Stimulated activated CD4-positive, alpha-beta T cell treated with anti-CD3 and anti-CD28 coated beads, TNF-alpha, amount 100 ng/mL, for 24 hours (primary cell): ENCODE measurements around the gene ASB8.
"Not testable (repeated sequence)": the region's sequence is repeated elsewhere in the genome, so short reads cannot be mapped to it uniquely, and the experiment has no call there.

Experiments
- DNase-seq, 3 experiments: peaks; one replicate each; pipeline ENCODE4 v3.0.0-alpha.2; 2020; ENCODE audit warnings: low read depth in 3 of 3

ASB8 gene

GRCh38 chr12:48183091-48183875 lies 26.0 kb upstream of the ASB8 start, which contains the start of gene CCDC184:
TSS of gene CCDC184 (plus strand) at chr12:48183644. CDS start at chr12:48184123, 479 bp downstream.
- DNase-seq: peak; percentile 51 to 59 (median 55)

GRCh38 chr12:48182631-48183030 lies 25.3 kb upstream of the ASB8 start:
- DNase-seq: no peak

GRCh38 chr12:48180857-48181495 lies 23.7 kb upstream of the ASB8 start:
- DNase-seq: no peak

GRCh38 chr12:48180424-48180823 lies 23.1 kb upstream of the ASB8 start:
- DNase-seq: no peak

DNA sequence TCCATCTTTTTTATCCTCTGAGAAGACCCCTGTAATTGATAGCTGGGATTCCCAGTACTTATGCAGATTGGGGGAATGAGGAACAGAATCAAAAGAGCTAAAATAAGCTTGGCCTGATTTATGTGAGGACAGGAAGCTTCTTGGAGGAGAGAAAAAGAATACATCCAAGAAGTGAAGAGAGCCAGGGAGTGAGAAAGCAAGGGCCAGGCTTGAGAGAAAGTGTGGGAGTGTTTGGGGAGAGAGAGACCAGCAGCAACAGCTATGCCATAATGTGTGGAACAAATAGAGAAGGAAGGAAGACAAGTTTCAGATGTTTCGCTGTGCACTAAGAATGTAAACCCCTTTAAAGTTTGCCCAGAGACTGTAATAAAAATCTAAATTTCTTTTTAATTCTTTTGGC lies 22.2 kb upstream of the ASB8 start:
- DNase-seq: no peak

DNA sequence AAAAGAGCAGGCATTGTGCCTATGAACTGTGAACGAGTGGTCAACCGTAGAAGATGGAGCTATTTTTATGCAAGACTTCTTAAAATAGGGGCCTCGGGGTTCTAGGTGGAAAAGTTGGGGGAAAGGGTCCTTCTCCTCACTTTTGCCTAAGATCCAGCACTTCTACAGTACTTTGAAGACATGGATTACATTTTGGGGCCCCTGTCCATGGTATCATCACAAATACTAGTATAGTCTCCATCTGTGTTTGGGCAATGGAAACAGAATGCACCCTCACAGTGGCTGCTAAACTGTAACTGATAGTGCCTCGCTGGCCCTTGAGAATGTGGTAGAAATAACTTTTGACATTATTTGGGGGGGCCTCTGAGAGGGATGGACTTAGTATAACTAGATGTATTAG lies 20.7 kb upstream of the ASB8 start:
- DNase-seq: no peak

- DNase-seq: no peak
Observed at GRCh38 chr12:48176417-48176751, 19.1 kb upstream of the ASB8 start.

- DNase-seq: no peak
Observed at GRCh38 chr12:48175613-48176416, 18.5 kb upstream of the ASB8 start.

DNA sequence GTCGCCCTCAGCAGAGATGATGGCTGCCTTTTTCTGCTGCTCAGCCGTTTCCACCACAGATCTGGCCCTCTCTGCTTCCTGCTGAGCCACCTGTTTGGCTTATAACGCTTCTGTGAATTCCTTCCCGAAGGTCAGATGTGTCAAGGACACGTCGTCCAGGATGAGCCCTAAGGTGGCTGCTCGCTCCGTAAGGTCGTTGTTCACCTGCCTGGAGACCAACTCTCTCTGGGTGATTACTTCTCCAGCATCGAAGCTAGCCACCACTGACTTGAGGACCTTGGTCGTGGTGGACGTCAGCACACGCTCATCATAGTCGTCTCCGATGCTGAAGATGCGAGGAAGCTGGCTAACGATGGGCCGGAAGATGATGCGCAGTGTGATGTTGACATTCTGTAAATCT lies 11.7 kb upstream of the ASB8 start:
- DNase-seq: no peak

- DNase-seq: peak in 1 of 3 experiments; percentile 46
Observed at GRCh38 chr12:48165089-48165981, 8.0 kb upstream of the ASB8 start.

GRCh38 chr12:48164451-48164850 lies 7.1 kb upstream of the ASB8 start:
- no peak for DNase-seq

DNA sequence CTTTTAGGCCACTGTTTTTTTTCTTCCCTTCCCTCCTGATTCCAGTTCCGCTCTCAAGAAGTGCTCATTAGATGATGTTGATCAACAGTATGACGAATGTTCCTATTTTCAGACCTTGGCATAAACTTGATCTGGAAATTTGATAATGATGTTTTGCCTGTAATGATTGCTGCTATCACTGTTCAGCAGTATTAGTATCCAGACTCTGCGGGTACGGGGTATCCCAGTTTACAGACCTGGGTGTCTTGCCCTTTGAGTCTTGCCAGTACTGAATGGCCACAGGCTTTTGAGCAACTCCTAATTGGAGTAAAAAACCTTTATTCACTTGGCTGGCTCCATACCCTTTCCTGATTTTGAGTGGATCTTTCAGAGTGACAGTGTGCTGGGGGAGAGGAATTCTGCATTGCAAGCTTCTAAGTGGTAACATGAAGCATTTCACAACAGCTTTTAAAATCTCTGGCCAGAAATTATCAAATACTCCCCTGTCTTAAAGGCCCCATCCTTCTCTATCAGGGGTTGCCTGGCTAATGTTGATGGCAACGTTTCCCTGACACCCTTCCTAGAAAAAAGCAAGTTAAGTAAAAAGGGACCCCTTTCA lies 5.9 kb upstream of the ASB8 start:
- DNase-seq: no peak

GRCh38 chr12:48160807-48161206 lies 3.5 kb upstream of the ASB8 start:
- DNase-seq: no peak

- DNase-seq: no peak
Observed at GRCh38 chr12:48160046-48160445, 2.7 kb upstream of the ASB8 start.

DNA sequence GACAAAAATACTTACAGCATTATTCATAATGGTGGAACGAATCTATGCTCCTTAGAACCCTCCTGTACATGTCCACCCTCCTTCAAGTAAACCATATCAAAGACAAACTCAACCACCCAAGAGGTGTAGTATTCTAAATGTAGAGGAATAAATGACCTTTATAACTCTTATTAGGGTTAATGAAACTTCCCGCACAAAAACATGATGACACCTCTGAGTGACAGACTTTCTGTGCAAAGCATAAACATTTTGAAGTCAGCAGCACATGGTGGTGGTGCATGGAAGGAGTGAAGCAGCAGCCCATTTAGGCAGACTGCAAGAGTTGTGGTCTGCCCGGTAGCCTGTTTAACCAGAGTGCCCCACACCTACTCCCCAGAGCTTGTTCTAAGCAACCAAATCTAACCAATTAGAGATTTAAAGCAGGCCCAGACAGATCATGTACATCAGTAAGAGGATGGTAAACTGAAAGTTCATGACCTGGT lies 615 bp upstream of the ASB8 start:
- no peak for DNase-seq

DNA sequence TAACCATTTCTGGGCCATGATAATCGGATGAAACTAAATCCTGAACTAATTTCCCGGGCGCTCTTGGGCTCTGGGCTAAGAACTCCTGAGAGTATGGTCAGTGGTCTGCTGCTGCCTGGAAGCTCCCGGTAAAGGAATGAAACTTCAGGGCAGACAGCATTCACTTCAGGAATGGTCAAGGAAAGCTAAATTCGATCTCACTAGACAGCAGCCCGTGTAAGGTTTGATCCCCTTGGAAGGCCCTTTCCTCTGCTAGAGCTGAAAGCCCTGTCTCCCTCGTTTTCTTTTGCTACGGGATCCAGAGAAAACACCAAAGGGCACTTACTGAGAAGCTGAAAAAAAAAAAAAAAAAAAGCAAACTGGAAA lies 680 bp downstream of the ASB8 start:
- no peak for DNase-seq

DNA sequence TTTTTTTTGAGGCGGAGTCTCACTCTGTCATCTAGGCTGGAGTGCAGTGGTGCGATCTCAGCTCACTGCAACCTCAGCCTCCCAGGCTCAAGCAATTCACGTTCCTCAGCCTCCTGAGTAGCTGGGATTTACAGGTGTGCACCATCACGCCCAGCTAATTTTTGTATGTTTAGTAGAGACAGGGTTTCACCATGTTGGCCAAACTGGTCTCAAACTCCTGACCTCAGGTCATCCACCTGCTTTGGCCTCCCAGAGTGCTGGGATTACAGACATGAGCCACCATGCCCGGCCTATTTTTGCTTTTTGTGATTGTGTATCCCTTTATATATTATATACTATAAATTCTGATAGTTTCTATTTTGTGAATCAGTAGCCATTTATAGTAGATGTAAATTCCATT lies 1.5 kb downstream of the ASB8 start:
- not testable (repeated sequence) for DNase-seq

- DNase-seq: no peak
Observed at GRCh38 chr12:48151103-48151771, 6.1 kb downstream of the ASB8 start.

DNA sequence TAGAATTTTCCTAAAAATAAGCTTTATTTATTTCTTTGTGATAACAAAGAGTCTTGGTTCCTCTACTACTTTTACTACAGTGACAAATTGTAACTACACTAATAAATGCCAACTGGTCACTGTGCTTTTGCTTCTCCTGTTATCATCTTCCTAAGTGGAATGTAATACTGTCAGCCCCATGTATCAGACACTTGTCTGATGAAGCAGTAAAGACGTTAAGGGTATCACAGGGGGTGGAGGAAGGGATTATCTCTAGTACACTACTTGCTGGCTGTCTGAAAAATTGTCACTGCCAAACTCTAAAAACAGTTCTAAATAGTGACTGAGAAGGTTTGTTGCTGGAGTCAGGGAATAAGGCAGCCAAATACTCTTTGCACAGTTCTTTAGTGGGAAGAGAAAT lies 11.3 kb downstream of the ASB8 start:
- DNase-seq: no peak

- DNase-seq: no peak
Observed at GRCh38 chr12:48143898-48144297, 13.4 kb downstream of the ASB8 start.
